ENCODE data around the gene GOT1. TPM values are rescaled to one million over a fixed set of nuclear protein-coding genes. Genes with fewer than 3 reads are reported as not detected.
A peak's percentile ranks its signal among the peaks of the same experiment; 100 is the strongest.

Gene GOT1
- total RNA-seq, 4 donors from 2014 or later: 8.5 to 54.8 (median 24.3) TPM

DNA sequence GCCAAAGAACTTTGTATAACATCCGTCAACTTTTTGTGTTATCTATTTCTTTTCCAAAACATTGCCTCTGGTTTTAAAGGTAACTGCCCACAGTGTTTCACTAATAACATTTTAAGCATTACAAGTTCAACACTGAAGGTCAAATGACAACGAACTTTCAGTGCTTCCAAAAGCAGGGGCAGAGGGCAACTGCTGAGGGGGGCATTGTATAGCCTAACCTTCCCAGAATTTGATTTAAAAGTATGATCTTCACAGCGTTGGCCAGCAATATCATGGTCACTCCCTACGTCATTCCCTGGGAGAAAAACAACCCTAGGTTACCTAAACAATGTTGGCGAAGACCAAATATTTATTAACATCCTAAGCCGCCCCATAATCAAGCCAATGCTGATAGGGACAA, 2.5 kb upstream of the GOT1 start:
- intact Hi-C loops (cut with DNase I; ENCODE audit: low total_unique reads): loop anchor here (10.0 kb wide), 1 partner anchor 182 kb away; no protein-coding TSS in a partner anchor
- DNase-seq (ENCODE audit: low spot score in 2 of 2): no peak
- WGBS, 2 donors: 84 to 87% methylated on average over 6 of the region's 6 CpGs
- TF ChIP-seq POLR2A (IDR thresholded peaks at IDR 0.05): no peak
- TF ChIP-seq, protein P1, sequence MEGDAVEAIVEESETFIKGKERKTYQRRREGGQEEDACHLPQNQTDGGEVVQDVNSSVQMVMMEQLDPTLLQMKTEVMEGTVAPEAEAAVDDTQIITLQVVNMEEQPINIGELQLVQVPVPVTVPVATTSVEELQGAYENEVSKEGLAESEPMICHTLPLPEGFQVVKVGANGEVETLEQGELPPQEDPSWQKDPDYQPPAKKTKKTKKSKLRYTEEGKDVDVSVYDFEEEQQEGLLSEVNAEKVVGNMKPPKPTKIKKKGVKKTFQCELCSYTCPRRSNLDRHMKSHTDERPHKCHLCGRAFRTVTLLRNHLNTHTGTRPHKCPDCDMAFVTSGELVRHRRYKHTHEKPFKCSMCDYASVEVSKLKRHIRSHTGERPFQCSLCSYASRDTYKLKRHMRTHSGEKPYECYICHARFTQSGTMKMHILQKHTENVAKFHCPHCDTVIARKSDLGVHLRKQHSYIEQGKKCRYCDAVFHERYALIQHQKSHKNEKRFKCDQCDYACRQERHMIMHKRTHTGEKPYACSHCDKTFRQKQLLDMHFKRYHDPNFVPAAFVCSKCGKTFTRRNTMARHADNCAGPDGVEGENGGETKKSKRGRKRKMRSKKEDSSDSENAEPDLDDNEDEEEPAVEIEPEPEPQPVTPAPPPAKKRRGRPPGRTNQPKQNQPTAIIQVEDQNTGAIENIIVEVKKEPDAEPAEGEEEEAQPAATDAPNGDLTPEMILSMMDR (IDR thresholded peaks at IDR 0.05): no peak
- no peak overlapping the region for H3K4me3 ChIP-seq (ENCODE audit: low read depth, poor library complexity, severe bottlenecking)

DNA sequence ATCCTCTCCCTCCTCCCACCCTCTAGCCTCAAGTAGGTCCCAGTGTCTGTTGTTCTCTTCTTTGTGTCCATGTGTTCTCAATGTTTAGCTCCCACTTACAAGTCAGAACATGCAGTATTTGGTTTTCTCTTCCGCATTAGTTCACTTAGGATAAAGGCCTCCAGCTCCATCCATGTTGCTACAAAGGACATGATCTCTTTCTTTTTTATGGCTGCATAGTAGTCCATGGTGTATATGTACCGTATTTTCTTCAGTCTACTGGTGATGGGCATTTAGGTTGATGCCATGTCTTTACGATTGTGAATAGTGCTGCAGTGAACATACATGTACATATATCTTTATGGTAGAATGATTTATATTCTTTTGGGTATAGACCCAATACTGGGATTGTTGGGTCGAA, 1.6 kb upstream of the GOT1 start:
- no peak overlapping the region for H3K4me3 ChIP-seq (ENCODE audit: low read depth, poor library complexity, severe bottlenecking)
- intact Hi-C loops (cut with DNase I; ENCODE audit: low total_unique reads): loop anchor here (10.0 kb wide), 1 partner anchor 183 kb away; no protein-coding TSS in a partner anchor
- no peak for DNase-seq (ENCODE audit: low spot score in 2 of 2)
- TF ChIP-seq, protein P1 (IDR thresholded peaks at IDR 0.05): no peak
- TF ChIP-seq POLR2A (IDR thresholded peaks at IDR 0.05): no peak
- WGBS, 2 donors: 91 to 92% methylated on average over 4 of the region's 4 CpGs

DNA sequence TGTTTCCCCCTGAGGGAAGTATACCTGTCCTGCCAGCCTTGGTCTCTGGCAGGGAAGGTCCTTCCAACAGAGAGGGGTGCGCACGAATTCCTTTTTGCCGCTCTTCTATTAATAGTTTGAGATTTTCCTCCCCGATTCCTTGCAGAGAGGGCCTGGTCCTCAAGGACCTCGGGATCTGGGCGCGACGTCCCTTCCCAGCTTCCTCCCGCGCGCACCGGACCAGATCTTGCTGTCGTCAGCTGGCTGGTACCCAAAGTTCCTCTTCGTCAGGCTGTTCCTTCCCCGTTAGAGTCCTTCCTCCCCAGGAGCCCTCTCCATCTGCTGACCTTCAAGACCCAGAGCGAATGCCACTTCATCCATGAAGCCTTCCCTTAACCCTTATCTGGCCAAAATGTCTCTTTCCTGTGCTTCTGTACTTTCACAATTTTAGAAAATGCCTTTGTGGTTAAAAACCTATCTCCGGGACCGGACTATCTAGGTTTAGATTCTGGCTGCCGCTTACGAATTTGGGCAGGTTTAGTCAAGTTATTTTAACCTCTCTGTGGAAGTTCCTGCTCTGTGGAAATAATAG, 851 bp upstream of the GOT1 start:
- WGBS, 2 donors: 1% methylated on average over 19 to 20 of the region's 20 CpGs
- TF ChIP-seq POLR2A (IDR thresholded peaks at IDR 0.05): no peak
- TF ChIP-seq, protein P1 (IDR thresholded peaks at IDR 0.05): no peak
- intact Hi-C loops (cut with DNase I; ENCODE audit: low total_unique reads): loop anchor here (10.0 kb wide), 1 partner anchor 184 kb away; no protein-coding TSS in a partner anchor
- peak overlapping the region; percentile 67 for H3K4me3 ChIP-seq (ENCODE audit: low read depth, poor library complexity, severe bottlenecking)
- DNase-seq (ENCODE audit: low spot score in 2 of 2): peak; percentile 77 to 95

DNA sequence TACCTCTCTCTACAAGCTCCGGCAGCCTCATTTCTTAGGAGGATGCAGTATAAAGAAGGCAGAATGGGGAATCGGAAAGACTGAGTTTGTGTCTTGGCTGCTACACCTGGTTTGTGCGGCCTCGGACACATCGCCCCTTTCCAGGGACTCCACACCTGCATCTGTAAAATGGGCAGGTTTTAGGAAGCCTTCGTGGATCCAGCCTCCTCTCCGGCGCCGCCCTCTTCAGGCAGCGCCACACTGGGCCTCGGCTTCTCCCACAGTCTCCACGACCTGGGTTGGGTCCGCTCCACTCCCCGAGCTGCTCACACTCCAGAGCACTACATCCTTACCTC, 341 bp downstream of the GOT1 start:
- intact Hi-C loops (cut with DNase I; ENCODE audit: low total_unique reads): loop anchor here (10.0 kb wide), 1 partner anchor 185 kb away; no protein-coding TSS in a partner anchor
- WGBS, 2 donors: 8 to 11% methylated on average over 14 of the region's 14 CpGs

DNA sequence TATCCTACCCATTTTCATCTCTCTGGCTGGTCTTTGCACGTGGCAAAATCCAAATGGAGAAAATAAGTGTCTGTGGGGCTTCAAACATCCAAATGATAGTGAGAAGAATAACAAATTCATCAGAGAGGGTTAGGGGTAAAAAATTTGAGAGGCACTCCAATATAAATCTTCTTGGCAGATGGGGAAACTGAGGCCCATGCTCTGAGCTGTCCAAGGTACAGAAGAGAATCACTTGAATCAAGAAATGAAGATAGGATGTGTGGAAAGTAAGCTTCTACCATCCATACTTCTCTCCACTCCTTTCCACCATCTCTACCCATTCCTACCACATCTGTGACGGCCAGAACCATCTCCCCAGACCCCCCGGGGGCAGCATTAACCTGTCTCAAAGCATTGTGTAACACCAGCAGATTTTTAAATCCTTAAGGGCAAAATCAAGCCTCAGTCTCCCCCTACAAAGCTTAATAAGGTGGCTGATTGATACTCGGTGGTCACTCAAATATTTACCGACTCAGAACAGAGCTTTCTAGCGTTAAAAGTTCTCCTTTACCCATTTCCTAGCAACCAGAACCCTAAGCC, 818 bp downstream of the GOT1 start:
- no peak for TF ChIP-seq POLR2A (IDR thresholded peaks at IDR 0.05)
- TF ChIP-seq, protein P1 (IDR thresholded peaks at IDR 0.05): no peak
- intact Hi-C loops (cut with DNase I; ENCODE audit: low total_unique reads): loop anchor here (10.0 kb wide), 1 partner anchor 185 kb away; no protein-coding TSS in a partner anchor
- DNase-seq (ENCODE audit: low spot score in 2 of 2): no peak
- WGBS, 2 donors: 27% methylated on average over 6 of the region's 6 CpGs
- H3K4me3 ChIP-seq (ENCODE audit: low read depth, poor library complexity, severe bottlenecking): peak overlapping the region; percentile 62

More for the DNA sequence above, 341 bp downstream of the GOT1 start:
- peak overlapping the region; percentile 62 for H3K4me3 ChIP-seq (ENCODE audit: low read depth, poor library complexity, severe bottlenecking)
- DNase-seq (ENCODE audit: low spot score in 2 of 2): no peak
- TF ChIP-seq POLR2A (IDR thresholded peaks at IDR 0.05): no peak
- TF ChIP-seq, protein P1 (IDR thresholded peaks at IDR 0.05): no peak
